Measurements from ENCODE around the gene SND1.
"Not testable (repeated sequence)": the region's sequence is repeated elsewhere in the genome, so short reads cannot be mapped to it uniquely, and the experiment has no call there.

Gene SND1

GRCh38 chr7:127810113-127810512 is 158.1 kb downstream of the SND1 start:
- DNase-seq: no peak

- DNase-seq: no peak
These were observed 159.0 kb downstream of the SND1 start for GRCh38 chr7:127810696-127811660.

- no peak for DNase-seq
These were observed 160.5 kb downstream of the SND1 start for GRCh38 chr7:127812540-127812939.

GRCh38 chr7:127813991-127814541 is 162.1 kb downstream of the SND1 start:
- no peak for DNase-seq

- no peak for DNase-seq
These were observed 163.7 kb downstream of the SND1 start for GRCh38 chr7:127815631-127816145.

- no peak for DNase-seq
These were observed 164.6 kb downstream of the SND1 start for GRCh38 chr7:127816354-127817190.

GRCh38 chr7:127817466-127817865 is 165.5 kb downstream of the SND1 start:
- DNase-seq: no peak

GRCh38 chr7:127818306-127818705 is 166.3 kb downstream of the SND1 start:
- no peak for DNase-seq

GRCh38 chr7:127819975-127820731 is 168.2 kb downstream of the SND1 start:
- DNase-seq: peak; percentile 33

GRCh38 chr7:127820732-127821085 is 168.7 kb downstream of the SND1 start:
- DNase-seq: no peak

GRCh38 chr7:127821146-127821545 is 169.2 kb downstream of the SND1 start:
- no peak for DNase-seq

GRCh38 chr7:127822822-127823508 is 171.0 kb downstream of the SND1 start:
- no peak for DNase-seq

- DNase-seq: no peak
These were observed 172.7 kb downstream of the SND1 start for GRCh38 chr7:127824682-127825081.

GRCh38 chr7:127828843-127829500 is 177.0 kb downstream of the SND1 start:
- DNase-seq: no peak

- DNase-seq: no peak
These were observed 179.6 kb downstream of the SND1 start for GRCh38 chr7:127831318-127832219.

GRCh38 chr7:127832592-127832991 is 180.6 kb downstream of the SND1 start:
- DNase-seq: no peak

GRCh38 chr7:127833641-127834040 is 181.6 kb downstream of the SND1 start:
- no peak for DNase-seq

- DNase-seq: no peak
These were observed 183.7 kb downstream of the SND1 start for GRCh38 chr7:127835679-127836078.

GRCh38 chr7:127837816-127838410 is 185.9 kb downstream of the SND1 start:
- DNase-seq: not testable (repeated sequence)
